Astrocyte of the cerebellum (primary cell): Measurements from ENCODE around the gene SH3GL1.

Source experiments
- DNase-seq: peaks from one replicate; pipeline ENCODE4 v3.0.0-alpha.2; 2011; ENCODE audit warnings: low read depth
- H3K4me3 ChIP-seq: 2 replicates; pipeline ENCODE4 v1.5.1; 2011; ENCODE audit warnings: mild to moderate bottlenecking, low read depth, low read length, moderate library complexity
- CTCF ChIP-seq: IDR thresholded peaks from 2 replicates; pipeline ENCODE4 v1.5.1; 2012; ENCODE audit warnings: low read length, low read depth, moderate library complexity, mild to moderate bottlenecking; ENCODE audit errors: missing control alignments
- in situ Hi-C: cut with HindIII; loops from 2 replicates; pipeline ENCODE4 v1.10.0; 2017; ENCODE audit warnings: low sequenced_read_pairs

The SH3GL1 gene

DNA sequence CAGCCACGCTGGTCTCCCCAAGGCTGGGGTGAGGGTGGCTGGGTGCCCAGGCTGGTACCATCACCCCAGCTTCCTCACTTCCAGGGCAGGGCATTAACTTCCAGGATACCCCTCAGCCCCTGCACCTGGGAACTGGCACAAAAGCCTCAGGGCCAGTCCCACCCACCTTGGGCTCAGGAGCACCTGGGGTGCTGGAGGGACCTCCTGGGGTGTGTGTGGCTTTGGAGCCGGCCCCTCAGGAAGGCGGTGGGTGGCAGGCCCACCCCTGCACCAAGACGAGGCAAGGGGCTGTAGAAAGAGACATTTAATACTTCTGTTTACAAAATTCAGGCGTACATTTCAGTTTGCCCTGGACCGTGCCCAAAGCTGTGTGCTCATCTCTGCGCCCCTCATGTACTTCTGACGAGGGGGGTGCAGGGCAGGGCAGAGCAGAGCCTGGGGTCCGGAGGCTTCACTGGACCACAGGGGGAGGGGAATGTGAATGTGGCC, 40.2 kb downstream of the SH3GL1 start:
- no peak for DNase-seq
- H3K4me3 ChIP-seq, result no peak overlapping the region
- in situ Hi-C loops, result no loop called here
- no peak for TF ChIP-seq CTCF

- no peak overlapping the region for H3K4me3 ChIP-seq
- no peak for TF ChIP-seq CTCF
- no peak for DNase-seq
- in situ Hi-C loops, result no loop called here
Observed at GRCh38 chr19:4359627-4360000, 40.7 kb downstream of the SH3GL1 start.

DNA sequence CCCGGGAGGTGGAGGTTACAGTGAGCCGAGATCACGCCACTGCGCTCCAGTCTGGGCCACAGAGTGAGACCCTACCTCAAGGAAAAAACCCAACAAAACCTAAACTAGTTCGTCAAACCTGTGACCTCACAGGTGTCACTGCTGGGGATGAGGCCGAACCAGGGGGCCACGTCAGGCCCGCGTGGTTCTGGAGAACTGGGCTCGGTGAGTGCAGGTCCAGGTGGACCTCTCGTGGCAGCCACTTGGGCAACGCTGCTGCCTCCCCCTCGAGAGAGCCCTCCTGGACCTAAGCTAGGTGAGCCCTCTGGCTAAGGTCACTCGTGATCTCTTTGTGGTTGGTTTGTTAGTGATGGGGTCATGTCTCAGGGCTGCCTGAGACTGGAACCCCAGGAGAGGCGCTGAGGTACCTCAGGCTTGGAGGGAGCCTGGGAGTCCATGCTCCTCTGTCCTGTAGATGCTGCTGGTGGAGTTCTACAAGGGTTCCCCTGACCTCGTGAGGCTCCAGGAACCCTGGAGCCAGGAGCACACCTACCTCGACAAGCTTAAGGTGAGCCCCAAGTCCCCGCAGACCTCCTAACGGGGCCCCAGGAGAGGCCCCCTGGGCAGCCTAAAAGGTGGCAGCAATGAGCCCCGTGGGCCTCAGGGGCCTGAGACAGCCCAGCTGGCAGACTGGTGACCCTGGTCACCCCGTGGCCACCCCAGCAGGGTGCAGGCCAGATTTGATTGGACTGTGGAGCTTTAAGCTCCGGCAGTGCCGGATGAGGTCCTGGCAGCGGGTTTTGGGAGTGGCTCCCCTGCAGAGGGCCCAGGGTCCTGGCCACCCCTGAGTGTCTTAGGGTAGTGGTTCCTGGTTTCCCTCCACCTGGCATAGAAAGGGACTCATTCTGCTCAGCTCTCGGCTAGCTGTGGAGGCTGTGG, 41.4 kb downstream of the SH3GL1 start:
- H3K4me3 ChIP-seq, result no peak overlapping the region
- no peak for TF ChIP-seq CTCF
- in situ Hi-C loops, result no loop called here
- DNase-seq, result no peak

GRCh38 chr19:4357921-4358326, 42.4 kb downstream of the SH3GL1 start:
- no peak overlapping the region for H3K4me3 ChIP-seq
- in situ Hi-C loops, result no loop called here
- DNase-seq, result no peak
- TF ChIP-seq CTCF, result no peak

- in situ Hi-C loops, result no loop called here
- H3K4me3 ChIP-seq, result no peak overlapping the region
- no peak for DNase-seq
- no peak for TF ChIP-seq CTCF
Observed at GRCh38 chr19:4357095-4357797, 43.1 kb downstream of the SH3GL1 start.

DNA sequence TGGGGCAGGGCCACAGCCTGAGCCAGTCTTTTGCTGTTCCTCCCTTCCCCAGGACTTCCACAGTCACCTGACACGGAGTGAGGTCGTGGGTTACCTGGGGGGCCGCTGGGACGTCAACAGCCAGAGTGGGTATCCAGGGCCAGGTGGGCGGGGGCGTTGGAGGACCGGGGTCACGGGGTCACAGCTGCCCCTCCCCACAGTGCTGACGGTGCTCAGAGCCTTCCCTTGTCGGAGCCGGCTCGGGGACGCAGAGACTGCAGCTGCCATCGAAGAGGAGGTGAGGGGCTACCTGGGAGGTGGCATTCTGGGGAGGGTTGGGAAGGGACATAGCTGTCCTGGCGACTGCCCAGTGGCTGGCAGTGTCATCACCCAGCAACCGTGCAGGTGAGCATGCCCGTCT, 45.5 kb downstream of the SH3GL1 start:
- in situ Hi-C loops, result no loop called here
- no peak for TF ChIP-seq CTCF
- no peak for DNase-seq
- no peak overlapping the region for H3K4me3 ChIP-seq
